Choroid plexus epithelial cell (primary cell): ENCODE data around the gene ARID5B.

Experiments used
- DNase-seq: peaks from one replicate; pipeline ENCODE4 v3.0.0-alpha.2; 2010; ENCODE audit warnings: low read depth
- H3K4me3 ChIP-seq: 2 replicates; pipeline ENCODE4 v1.5.1; 2011; ENCODE audit warnings: low read depth, mild to moderate bottlenecking, control low read depth, low read length, moderate library complexity
- CTCF ChIP-seq: conservative IDR thresholded peaks from 2 replicates; pipeline ENCODE4 v1.5.1; 2011; ENCODE audit warnings: low read depth, mild to moderate bottlenecking, control low read depth, inconsistent platforms, low read length, moderate library complexity

ARID5B gene

DNA sequence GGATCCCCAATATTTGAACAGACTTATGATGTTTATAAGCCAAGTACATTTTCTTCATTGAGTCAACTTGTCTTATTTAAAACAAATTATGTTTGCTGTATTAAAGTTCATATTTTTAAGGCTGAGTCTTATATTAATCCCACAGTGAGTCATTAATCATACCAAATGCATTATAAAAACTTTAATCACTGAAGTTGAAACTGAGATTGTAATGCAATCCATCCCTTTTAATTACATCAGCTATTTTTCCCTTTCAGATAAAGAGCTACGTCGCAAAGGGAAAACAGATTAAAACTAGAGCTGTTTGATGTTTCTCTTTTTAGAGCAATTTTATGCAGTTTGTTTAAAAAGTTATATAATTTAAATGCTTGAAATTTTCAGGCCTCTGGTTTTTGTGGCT, 183.0 kb downstream of the ARID5B start:
- TF ChIP-seq CTCF, result no peak
- peak; percentile 33 for DNase-seq
- no peak overlapping the region for H3K4me3 ChIP-seq

- TF ChIP-seq CTCF, result no peak
- H3K4me3 ChIP-seq, result no peak overlapping the region
- DNase-seq, result no peak
Observed at GRCh38 chr10:62085404-62085803, 183.9 kb downstream of the ARID5B start.

- TF ChIP-seq CTCF, result no peak
- no peak for DNase-seq
- H3K4me3 ChIP-seq, result no peak overlapping the region
Observed at GRCh38 chr10:62085821-62086220, 184.3 kb downstream of the ARID5B start.

DNA sequence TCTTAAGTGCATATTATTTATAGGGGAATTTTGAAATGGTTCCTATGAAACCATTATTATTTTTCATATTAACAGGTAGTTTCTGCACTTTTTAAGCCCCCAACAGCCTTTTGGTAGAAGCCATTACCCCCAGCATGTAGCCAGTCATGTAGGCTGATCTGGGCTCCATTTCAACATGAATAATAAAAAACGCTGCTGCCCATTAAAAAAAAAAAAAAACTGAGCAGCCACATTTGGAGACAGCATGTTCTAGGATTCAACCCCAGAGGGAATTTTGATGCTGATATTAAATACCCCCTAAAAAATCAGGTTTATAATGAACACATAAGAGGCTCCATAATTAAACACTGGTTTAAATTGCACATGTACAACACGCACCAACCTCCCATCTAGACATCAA, 185.8 kb downstream of the ARID5B start:
- H3K4me3 ChIP-seq, result no peak overlapping the region
- TF ChIP-seq CTCF, result no peak
- DNase-seq, result no peak

GRCh38 chr10:62088786-62089185, 187.3 kb downstream of the ARID5B start:
- no peak for DNase-seq
- no peak for TF ChIP-seq CTCF
- no peak overlapping the region for H3K4me3 ChIP-seq

DNA sequence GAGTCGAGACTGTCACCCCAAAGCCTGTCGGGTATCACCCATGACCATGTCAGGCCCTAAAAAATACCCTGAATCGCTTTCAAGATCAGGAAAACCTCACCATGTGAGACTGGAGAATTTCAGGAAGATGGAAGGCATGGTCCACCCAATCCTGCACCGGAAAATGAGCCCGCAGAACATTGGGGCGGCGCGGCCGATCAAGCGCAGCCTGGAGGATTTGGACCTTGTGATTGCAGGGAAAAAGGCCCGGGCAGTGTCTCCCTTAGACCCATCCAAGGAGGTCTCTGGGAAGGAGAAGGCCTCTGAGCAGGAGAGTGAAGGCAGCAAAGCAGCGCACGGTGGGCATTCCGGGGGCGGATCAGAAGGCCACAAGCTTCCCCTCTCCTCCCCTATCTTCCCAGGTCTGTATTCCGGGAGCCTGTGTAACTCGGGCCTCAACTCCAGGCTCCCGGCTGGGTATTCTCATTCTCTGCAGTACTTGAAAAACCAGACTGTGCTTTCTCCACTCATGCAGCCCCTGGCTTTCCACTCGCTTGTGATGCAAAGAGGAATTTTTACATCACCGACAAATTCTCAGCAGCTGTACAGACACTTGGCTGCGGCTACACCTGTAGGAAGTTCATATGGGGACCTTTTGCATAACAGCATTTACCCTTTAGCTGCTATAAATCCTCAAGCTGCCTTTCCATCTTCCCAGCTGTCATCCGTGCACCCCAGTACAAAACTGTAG, 191.0 kb downstream of the ARID5B start:
- H3K4me3 ChIP-seq, result no peak overlapping the region
- no peak for TF ChIP-seq CTCF
- no peak for DNase-seq

DNA sequence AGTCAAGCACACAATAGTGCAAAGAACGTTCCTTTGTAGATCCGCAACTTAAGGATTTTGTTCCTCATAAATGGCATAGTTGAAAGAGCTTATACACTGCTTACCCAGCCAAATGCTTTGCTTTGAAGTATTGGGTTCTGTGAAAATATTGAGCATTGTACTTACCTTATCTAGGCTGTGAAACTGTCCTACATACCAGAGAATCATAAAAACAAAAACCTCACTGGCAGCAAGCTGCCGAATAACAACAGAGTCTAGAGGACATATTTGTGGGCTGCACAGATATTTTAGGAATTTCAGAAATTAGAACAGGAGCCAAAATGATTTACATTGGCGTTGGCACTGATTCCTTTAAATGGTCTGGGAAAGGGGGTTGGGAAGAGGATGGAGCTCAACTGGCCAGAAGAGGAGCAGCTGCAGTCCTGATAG, 192.4 kb downstream of the ARID5B start:
- no peak for TF ChIP-seq CTCF
- peak; percentile 92 for DNase-seq
- H3K4me3 ChIP-seq, result no peak overlapping the region
